IMR-90 (cell line): ENCODE data around the gene PTPN3. TPM values are rescaled to one million over a fixed set of nuclear protein-coding genes. Genes with fewer than 3 reads are reported as not detected.

Experiments
- ATAC-seq: fragments of 200-7000 bp; cut with Tn5 transposase; 2 replicates; pipeline ENCODE4 v1.9.1; 2020; ENCODE audit warnings: low read depth, mild to moderate bottlenecking, moderate library complexity
- BruUV-seq: library from RNA; stranded (reverse); fragments of 400-500 nt; replicated peaks from 2 replicates; lab custom pipeline; 2021; lab: Mats Ljungman, UMichigan
- CTCF ChIA-PET: fragments of 300-600 bp; formaldehyde crosslinking; extraction: SDS; loops from one replicate; lab custom pipeline; 2021; ENCODE audit warnings: antibody characterized with exemption; lab: Yijun Ruan, JAX
- POLR2A ChIA-PET: fragments of 300-600 bp; sonication (Branson Sonifier 250); formaldehyde crosslinking; loops from one replicate; lab custom pipeline; 2022; ENCODE audit warnings: antibody characterized with exemption; ENCODE audit not compliant: unreplicated experiment; lab: Charles Lee
- DNase-seq: peaks from one replicate; pipeline ENCODE4 v3.0.0; 2013
- H2AFZ ChIP-seq: replicated peaks from 2 replicates; pipeline ENCODE3; 2013; ENCODE audit warnings: low read length, mild to moderate bottlenecking; ENCODE audit not compliant: poor library complexity
- H2AK5ac ChIP-seq: 2 replicates; pipeline ENCODE4 v1.6.1; 2013; ENCODE audit warnings: low read depth, low read length, inconsistent platforms
- H2AK9ac ChIP-seq: replicated peaks from 2 replicates; pipeline ENCODE3; 2013; ENCODE audit warnings: mild to moderate bottlenecking, low read depth, low read length, moderate library complexity; ENCODE audit not compliant: poor library complexity
- H2BK120ac ChIP-seq: 2 replicates; pipeline ENCODE4 v1.6.1; 2013; ENCODE audit warnings: low read depth, low read length, inconsistent platforms
- H2BK15ac ChIP-seq: 3 replicates; pipeline ENCODE4 v1.6.1; 2013; ENCODE audit warnings: low read depth, low read length, inconsistent platforms
- H2BK20ac ChIP-seq: 2 replicates; pipeline ENCODE4 v1.6.1; 2013; ENCODE audit warnings: low read depth, mild to moderate bottlenecking, inconsistent platforms, low read length, moderate library complexity
- H2BK5ac ChIP-seq: 2 replicates; pipeline ENCODE4 v1.6.1; 2013; ENCODE audit warnings: mild to moderate bottlenecking, low read depth, low read length, inconsistent platforms; ENCODE audit not compliant: poor library complexity, severe bottlenecking
- H3K14ac ChIP-seq: replicated peaks from 2 replicates; pipeline ENCODE4 v1.6.1; 2013; ENCODE audit warnings: low read depth, low read length, inconsistent platforms
- H3K18ac ChIP-seq: 2 replicates; pipeline ENCODE4 v1.6.1; 2013; ENCODE audit warnings: low read depth, low read length, control low read depth
- H3K23ac ChIP-seq: 2 replicates; pipeline ENCODE4 v1.6.1; 2013; ENCODE audit warnings: low read depth, low read length, inconsistent platforms
- H3K27ac ChIP-seq: 2 replicates; pipeline ENCODE4 v1.5.1; 2013; ENCODE audit warnings: mild to moderate bottlenecking, control low read depth, low read length; ENCODE audit not compliant: insufficient read depth
- H3K27me3 ChIP-seq: 2 replicates; pipeline ENCODE4 v1.6.1; 2013; ENCODE audit warnings: low read length; ENCODE audit not compliant: control insufficient read depth, insufficient read depth
- H3K36me3 ChIP-seq: 2 replicates; pipeline ENCODE4 v1.6.1; 2013; ENCODE audit warnings: low read length, mixed read lengths; ENCODE audit not compliant: control insufficient read depth, insufficient read depth
- H3K4ac ChIP-seq: 2 replicates; pipeline ENCODE4 v1.6.1; 2013; ENCODE audit warnings: low read depth, low read length, inconsistent platforms
- H3K4me1 ChIP-seq: 2 replicates; pipeline ENCODE4 v1.6.1; 2013; ENCODE audit warnings: low read length, mixed read lengths; ENCODE audit not compliant: control insufficient read depth, insufficient read depth
- H3K4me2 ChIP-seq: 2 replicates; pipeline ENCODE4 v1.6.1; 2013; ENCODE audit warnings: low read depth, mild to moderate bottlenecking, control low read depth, low read length, moderate library complexity
- H3K4me3 ChIP-seq: 2 replicates; pipeline ENCODE4 v1.5.1; 2013; ENCODE audit warnings: low read depth, mild to moderate bottlenecking, control low read depth, low read length, moderate library complexity; ENCODE audit not compliant: insufficient read depth
- H3K56ac ChIP-seq: 2 replicates; pipeline ENCODE4 v1.6.1; 2013; ENCODE audit warnings: low read length, inconsistent platforms; ENCODE audit not compliant: insufficient read depth; ENCODE audit errors: extremely low read depth
- H3K79me1 ChIP-seq, 2 experiments: 2 replicates each; pipeline ENCODE4 v1.6.1; 2013; ENCODE audit warnings: low read length in 2 of 2, inconsistent platforms in 1 of 2, low read depth in 1 of 2
- H3K9ac ChIP-seq: 2 replicates; pipeline ENCODE4 v1.6.1; 2013; ENCODE audit warnings: low read depth, low read length, control low read depth
- H3K9me1 ChIP-seq: 2 replicates; pipeline ENCODE4 v1.6.1; 2013; ENCODE audit warnings: low read length, inconsistent platforms; ENCODE audit not compliant: insufficient read depth
- H3K9me3 ChIP-seq: 2 replicates; pipeline ENCODE4 v1.6.1; 2013; ENCODE audit warnings: low read length; ENCODE audit not compliant: control insufficient read depth, insufficient read depth
- H4K20me1 ChIP-seq: 2 replicates; pipeline ENCODE4 v1.6.1; 2013; ENCODE audit warnings: low read length, inconsistent platforms; ENCODE audit not compliant: insufficient read depth
- H4K5ac ChIP-seq: 2 replicates; pipeline ENCODE4 v1.6.1; 2013; ENCODE audit warnings: mild to moderate bottlenecking, low read depth, low read length, control low read depth
- H4K8ac ChIP-seq, 2 experiments: 2 replicates each; pipeline ENCODE4 v1.6.1; 2013; ENCODE audit warnings: low read depth in 2 of 2, low read length in 2 of 2, control low read depth in 1 of 2, inconsistent platforms in 1 of 2
- H4K91ac ChIP-seq: 2 replicates; pipeline ENCODE4 v1.6.1; 2013; ENCODE audit warnings: low read depth, low read length, inconsistent platforms; ENCODE audit not compliant: insufficient read depth
- BHLHE40 ChIP-seq: fragments of 150-350 bp; IDR thresholded peaks from 2 replicates; pipeline ENCODE4 v1.6.1; 2016; ENCODE audit warnings: mild to moderate bottlenecking, low read depth, low read length
- CEBPB ChIP-seq: IDR thresholded peaks from 2 replicates; pipeline ENCODE4 v1.6.1; 2012; ENCODE audit warnings: low read depth, low read length, improper control_type of control experiment
- CHD1 ChIP-seq: IDR thresholded peaks from 2 replicates; pipeline ENCODE4 v1.6.1; 2012; ENCODE audit warnings: low read depth, low read length, improper control_type of control experiment
- CTCF ChIP-seq: conservative IDR thresholded peaks from 2 replicates; pipeline ENCODE4 v1.5.1; 2012; ENCODE audit warnings: mild to moderate bottlenecking, low read depth, low read length, improper control_type of control experiment
- ELK1 ChIP-seq: fragments of 150-350 bp; IDR thresholded peaks from 2 replicates; pipeline ENCODE4 v1.6.1; 2016; ENCODE audit warnings: low read depth, mild to moderate bottlenecking, low read length, moderate library complexity, borderline replicate concordance
- FOS ChIP-seq: fragments of 150-350 bp; IDR thresholded peaks from 2 replicates; pipeline ENCODE4 v1.6.1; 2016; ENCODE audit warnings: low read depth, low read length
- MAFK ChIP-seq: IDR thresholded peaks from 2 replicates; pipeline ENCODE4 v1.6.1; 2012; ENCODE audit warnings: low read depth, low read length, improper control_type of control experiment
- MAZ ChIP-seq: IDR thresholded peaks from 2 replicates; pipeline ENCODE4 v1.6.1; 2012; ENCODE audit warnings: low read depth, mild to moderate bottlenecking, low read length, improper control_type of control experiment, moderate library complexity, borderline replicate concordance
- MXI1 ChIP-seq: IDR thresholded peaks from 2 replicates; pipeline ENCODE4 v1.6.1; 2012; ENCODE audit warnings: low read depth, mild to moderate bottlenecking, low read length, moderate library complexity, borderline replicate concordance
- NFE2L2 ChIP-seq: fragments of 150-350 bp; IDR thresholded peaks from 2 replicates; pipeline ENCODE4 v1.6.1; 2016; ENCODE audit warnings: low read depth, mild to moderate bottlenecking, low read length
- POLR2A ChIP-seq: IDR thresholded peaks from 2 replicates; pipeline ENCODE4 v1.6.1; 2012; ENCODE audit warnings: mild to moderate bottlenecking, low read depth, low read length
- RAD21 ChIP-seq: IDR thresholded peaks from 2 replicates; pipeline ENCODE4 v1.6.1; 2012; ENCODE audit warnings: low read length, improper control_type of control experiment
- RCOR1 ChIP-seq: IDR thresholded peaks from 2 replicates; pipeline ENCODE4 v1.6.1; 2012; ENCODE audit warnings: mild to moderate bottlenecking, low read length, improper control_type of control experiment; ENCODE audit not compliant: insufficient replicate concordance
- RFX5 ChIP-seq: IDR thresholded peaks from 2 replicates; pipeline ENCODE4 v1.8.0; 2012; ENCODE audit warnings: low read depth, mild to moderate bottlenecking, low read length, moderate library complexity
- SMC3 ChIP-seq: fragments of 150-350 bp; IDR thresholded peaks from 2 replicates; pipeline ENCODE4 v1.6.1; 2016; ENCODE audit warnings: low read depth, mild to moderate bottlenecking, antibody characterized with exemption, low read length, moderate library complexity
- USF2 ChIP-seq: fragments of 150-350 bp; IDR thresholded peaks from 2 replicates; pipeline ENCODE4 v1.6.1; 2017; ENCODE audit warnings: mild to moderate bottlenecking, antibody characterized with exemption, low read length, low read depth
- WGBS, 2 experiments: methylation state at CpG; one replicate each; pipeline versions ENCODE4 v1.1.5 to v1.1.7; 2013; ENCODE audit warnings: missing lambda C conversion rate in 2 of 2; ENCODE audit not compliant: insufficient read length in 1 of 2; ENCODE audit errors: extremely low coverage in 2 of 2; 5-methylcytosine and 5-hydroxymethylcytosine counted together
- dilution Hi-C: fragments of 300-500 bp; cut with HindIII; formaldehyde crosslinking; loops from one replicate; pipeline ENCODE4 v1.14.3; 2018; ENCODE audit warnings: low sequenced_read_pairs; ENCODE audit not compliant: unreplicated experiment
- in situ Hi-C: fragments of 300-500 bp; cut with MboI; formaldehyde crosslinking; loops from 3 replicates; pipeline ENCODE4 v1.14.3; 2019; ENCODE audit warnings: low sequenced_read_pairs, inconsistent platforms, mixed read lengths
- intact Hi-C: fragments of 100-400 bp; cut with micrococcal nuclease; formaldehyde crosslinking; loops from 2 replicates; pipeline ENCODE4 v1.10.0; 2022
- polyA plus RNA-seq, 3 experiments: library from polyadenylated mRNA; depleted of rRNA; stranded (reverse); fragments of >200 nt; gene quantifications; 2 replicates each; pipeline ENCODE4 v1.2.3, GENCODE V29; 2012; ENCODE audit warnings: low replicate concordance in 1 of 3
- total RNA-seq: library from RNA; depleted of rRNA; stranded (reverse); fragments of >200 nt; gene quantifications from 2 replicates; pipeline ENCODE4 v1.2.3, GENCODE V29; 2012

The PTPN3 gene
- total and polyA plus RNA-seq, 2 of the 4 experiments (the other 2 are of a cell fraction): 0.72 to 0.89 TPM

GRCh38 chr9:109423877-109424276, 74.2 kb downstream of the PTPN3 start:
- H3K14ac ChIP-seq: no peak overlapping the region
- no peaks in the 10 kb centered on the region for H3K9me1 ChIP-seq
- intact Hi-C loops: no loop called here
- H3K4ac ChIP-seq: no peak overlapping the region
- no peak overlapping the region for H2BK120ac ChIP-seq
- no peak overlapping the region for H3K18ac ChIP-seq
- dilution Hi-C loops: no loop called here
- no peaks in the 10 kb centered on the region for H4K20me1 ChIP-seq
- H2AK5ac ChIP-seq: no peak overlapping the region
- H2BK15ac ChIP-seq: no peak overlapping the region
- no peaks in the 10 kb centered on the region for H3K79me1 ChIP-seq
- H3K27ac ChIP-seq: no peak overlapping the region
- no peak overlapping the region for H2BK5ac ChIP-seq
- H3K4me3 ChIP-seq: no peak overlapping the region
- no peaks in the 10 kb centered on the region for H3K9me3 ChIP-seq
- H2AFZ ChIP-seq: no peak overlapping the region
- no peaks in the 10 kb centered on the region for H3K27me3 ChIP-seq
- no peak for DNase-seq
- H3K36me3 ChIP-seq: peaks cover 4% of the 10 kb centered on the region
- H3K56ac ChIP-seq: no peak overlapping the region
- ATAC-seq: no peak
- no peaks in the 10 kb centered on the region for H3K4me1 ChIP-seq
- H2AK9ac ChIP-seq: no peak overlapping the region
- H4K91ac ChIP-seq: no peak overlapping the region
- H3K4me2 ChIP-seq: no peak overlapping the region
- WGBS, 2 experiments: no CpG with 5 or more reads among the region's 1 CpG
- H4K5ac ChIP-seq: no peak overlapping the region
- no peak overlapping the region for H3K9ac ChIP-seq
- POLR2A ChIA-PET: no interaction called here
- CTCF ChIA-PET: interaction anchor here (0.8 kb wide), 1 partner anchor 17 kb away, joined by 3 read pairs; no protein-coding TSS in a partner anchor
- in situ Hi-C loops: no loop called here
- H3K23ac ChIP-seq: no peak overlapping the region
- TF ChIP-seq CTCF (no peak), RCOR1 (no peak), NFE2L2 (no peak), FOS (no peak), CHD1 (no peak), BHLHE40 (no peak), POLR2A (no peak), RAD21 (no peak), MAZ (no peak), USF2 (no peak), MAFK (no peak), SMC3 (no peak), MXI1 (no peak), RFX5 (no peak), CEBPB (no peak), ELK1 (no peak)
- no peak overlapping the region for H4K8ac ChIP-seq
- BruUV-seq: no TSS peak
- H2BK20ac ChIP-seq: no peak overlapping the region
